OCI-LY3 (cell line): ENCODE data around the gene CLIP4.

Experiments
- H2AFZ ChIP-seq: fragments of 200-600, 300-600 bp; shearing (Covaris generic); 2 replicates; pipeline ENCODE4 v1.6.0; 2014; ENCODE audit warnings: antibody characterized with exemption, low read depth, low read length
- H3K27ac ChIP-seq: fragments of 200-600, 300-600 bp; sonication (generic); 2 replicates; pipeline ENCODE4 v1.5.1; 2014; ENCODE audit warnings: mild to moderate bottlenecking, low read length, moderate library complexity, mixed read lengths
- H3K27me3 ChIP-seq: fragments of 200-600, 300-600 bp; sonication (generic); 2 replicates; pipeline ENCODE4 v1.6.1; 2014; ENCODE audit warnings: low read depth, low read length, mixed read lengths
- H3K36me3 ChIP-seq: fragments of 200-600, 300-600 bp; sonication (generic); replicated peaks from 2 replicates; pipeline ENCODE3; 2014; ENCODE audit warnings: low read depth, low read length, mixed read lengths
- H3K4me1 ChIP-seq: fragments of 300-600, 200-600 bp; sonication (generic); 2 replicates; pipeline ENCODE4 v1.6.1; 2014; ENCODE audit warnings: low read length, mixed read lengths
- H3K4me2 ChIP-seq: fragments of 200-600, 300-600 bp; sonication (generic); 2 replicates; pipeline ENCODE4 v1.6.1; 2014; ENCODE audit warnings: low read length, mixed read lengths
- H3K4me3 ChIP-seq: fragments of 300-600, 200-600 bp; sonication (generic); 2 replicates; pipeline ENCODE4 v1.5.1; 2014; ENCODE audit warnings: antibody characterized with exemption, mild to moderate bottlenecking, low read length, moderate library complexity
- H3K79me2 ChIP-seq: fragments of 300-600, 200-600 bp; shearing (Covaris generic); 2 replicates; pipeline ENCODE4 v1.6.1; 2014; ENCODE audit warnings: mild to moderate bottlenecking, low read length, mixed read lengths
- H3K9ac ChIP-seq: fragments of 300-600, 200-600 bp; shearing (Covaris generic); 2 replicates; pipeline ENCODE4 v1.6.0; 2014; ENCODE audit warnings: mild to moderate bottlenecking, low read length, moderate library complexity
- H3K9me3 ChIP-seq: fragments of 200-600, 300-600 bp; shearing (Covaris generic); 2 replicates; pipeline ENCODE4 v1.6.1; 2014; ENCODE audit warnings: low read length, mixed read lengths; ENCODE audit not compliant: insufficient read depth
- H4K20me1 ChIP-seq: fragments of 200-600, 300-600 bp; sonication (generic); 2 replicates; pipeline ENCODE4 v1.6.1; 2016; ENCODE audit warnings: low read length, mixed read lengths; ENCODE audit not compliant: insufficient read depth
- CTCF ChIP-seq: fragments of 200-600, 300-600 bp; sonication (generic); IDR thresholded peaks from 2 replicates; pipeline ENCODE4 v1.5.1; 2014; ENCODE audit warnings: antibody characterized with exemption, low read length, low read depth
- EZH2phosphoT487 ChIP-seq: fragments of 200-600 bp; shearing (Covaris generic); IDR thresholded peaks from 2 replicates; pipeline ENCODE4 v1.6.1; 2018; ENCODE audit warnings: antibody characterized with exemption, mixed run types, low read depth

Gene CLIP4

GRCh38 chr2:29215739-29216608 is 100.8 kb downstream of the CLIP4 start:
- Histone ChIP-seq H3K4me2 (no peak overlapping the region), H3K4me1 (no peaks in the 10 kb centered on the region), H3K9ac (no peak overlapping the region), H3K4me3 (no peak overlapping the region), H2AFZ (no peak overlapping the region), H3K9me3 (no peaks in the 10 kb centered on the region), H3K79me2 (no peaks in the 10 kb centered on the region), H4K20me1 (no peaks in the 10 kb centered on the region), H3K27me3 (no peaks in the 10 kb centered on the region), H3K27ac (no peak overlapping the region), H3K36me3 (no peaks in the 10 kb centered on the region)
- TF ChIP-seq CTCF (no peak), EZH2phosphoT487 (no peak)

- no peaks in the 10 kb centered on the region for H4K20me1 ChIP-seq
- TF ChIP-seq EZH2phosphoT487: no peak
- TF ChIP-seq CTCF: no peak
- no peaks in the 10 kb centered on the region for H3K27me3 ChIP-seq
- H3K27ac ChIP-seq: no peak overlapping the region
- no peak overlapping the region for H3K9ac ChIP-seq
- H3K36me3 ChIP-seq: no peaks in the 10 kb centered on the region
- no peak overlapping the region for H2AFZ ChIP-seq
- H3K4me1 ChIP-seq: no peaks in the 10 kb centered on the region
- no peak overlapping the region for H3K4me3 ChIP-seq
- H3K79me2 ChIP-seq: no peaks in the 10 kb centered on the region
- H3K9me3 ChIP-seq: no peaks in the 10 kb centered on the region
- H3K4me2 ChIP-seq: no peak overlapping the region
These were observed 101.3 kb downstream of the CLIP4 start for GRCh38 chr2:29216609-29216909.

DNA sequence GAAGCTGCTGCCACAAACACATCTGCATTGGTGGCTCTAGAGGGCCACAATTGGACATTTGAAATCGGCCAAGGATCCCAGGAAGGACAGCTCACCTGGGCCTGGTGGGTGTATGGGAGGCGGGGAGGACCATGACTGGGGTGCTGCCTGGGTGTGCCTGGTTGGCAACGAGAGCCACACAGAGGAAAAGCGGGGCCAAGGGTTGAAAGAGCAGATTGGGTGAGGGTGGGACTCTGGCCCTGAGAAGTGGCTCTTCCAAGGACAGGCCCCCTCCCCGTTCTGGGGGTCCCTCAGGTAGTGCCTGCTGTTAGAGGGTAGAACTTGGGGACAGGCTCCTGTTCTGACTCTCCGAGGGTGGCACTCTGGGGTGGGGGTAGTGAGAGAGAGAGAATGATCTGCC is 102.9 kb downstream of the CLIP4 start:
- Histone ChIP-seq H3K9ac (no peak overlapping the region), H3K4me2 (no peak overlapping the region), H4K20me1 (no peaks in the 10 kb centered on the region), H3K27me3 (no peaks in the 10 kb centered on the region), H2AFZ (no peak overlapping the region), H3K4me1 (no peaks in the 10 kb centered on the region), H3K36me3 (no peaks in the 10 kb centered on the region), H3K9me3 (no peaks in the 10 kb centered on the region), H3K27ac (no peak overlapping the region), H3K79me2 (no peaks in the 10 kb centered on the region), H3K4me3 (no peak overlapping the region)
- TF ChIP-seq EZH2phosphoT487 (no peak), CTCF (no peak)

GRCh38 chr2:29218550-29219125 is 103.4 kb downstream of the CLIP4 start:
- no peak overlapping the region for H3K27ac ChIP-seq

More at GRCh38 chr2:29218550-29219125, 103.4 kb downstream of the CLIP4 start:
- Histone ChIP-seq H3K4me3 (no peak overlapping the region), H3K9me3 (no peaks in the 10 kb centered on the region), H3K27me3 (no peaks in the 10 kb centered on the region), H3K4me1 (no peaks in the 10 kb centered on the region), H2AFZ (no peak overlapping the region), H3K9ac (no peak overlapping the region), H3K4me2 (no peak overlapping the region), H3K36me3 (no peaks in the 10 kb centered on the region), H3K79me2 (no peaks in the 10 kb centered on the region), H4K20me1 (no peaks in the 10 kb centered on the region)
- no peak for TF ChIP-seq EZH2phosphoT487
- TF ChIP-seq CTCF: no peak
